GM21367 (cell line): ENCODE measurements around the gene SPATA16.

Experiments
- ATAC-seq: cut with Tn5 transposase; IDR thresholded peaks from one replicate; pipeline ENCODE4 v1.9.1; 2021; ENCODE audit not compliant: unreplicated experiment

SPATA16 gene

DNA sequence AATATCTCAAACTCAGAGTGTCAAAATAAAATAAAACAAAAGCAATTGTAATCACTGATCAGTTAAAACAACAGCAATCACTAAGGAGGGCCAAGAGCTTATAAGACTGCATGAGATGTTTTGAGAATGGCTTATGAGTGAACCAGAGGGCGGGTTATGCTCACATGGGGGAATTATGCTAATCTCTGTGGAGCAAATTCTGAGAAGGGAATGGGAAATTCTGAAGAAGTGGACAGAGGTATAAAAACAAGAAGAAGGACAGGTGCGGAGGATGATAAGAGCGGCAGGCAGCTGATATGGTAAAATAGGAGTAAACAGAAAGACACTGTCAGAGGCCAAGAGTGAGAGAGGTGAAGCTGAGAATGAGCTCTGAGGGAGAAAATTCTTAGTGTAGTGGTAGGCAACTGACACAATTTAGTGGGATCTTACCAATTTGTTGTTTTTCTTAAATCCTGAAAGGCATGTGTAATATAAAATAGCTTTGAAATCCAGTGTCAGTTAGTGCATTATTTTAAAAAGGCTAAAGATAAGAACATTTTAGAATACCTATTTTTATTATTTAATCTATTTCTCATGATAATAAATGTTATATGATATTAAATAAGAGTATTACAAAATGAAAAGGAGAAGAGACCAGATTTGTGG, 133.8 kb downstream of the SPATA16 start:
- no peak for ATAC-seq

DNA sequence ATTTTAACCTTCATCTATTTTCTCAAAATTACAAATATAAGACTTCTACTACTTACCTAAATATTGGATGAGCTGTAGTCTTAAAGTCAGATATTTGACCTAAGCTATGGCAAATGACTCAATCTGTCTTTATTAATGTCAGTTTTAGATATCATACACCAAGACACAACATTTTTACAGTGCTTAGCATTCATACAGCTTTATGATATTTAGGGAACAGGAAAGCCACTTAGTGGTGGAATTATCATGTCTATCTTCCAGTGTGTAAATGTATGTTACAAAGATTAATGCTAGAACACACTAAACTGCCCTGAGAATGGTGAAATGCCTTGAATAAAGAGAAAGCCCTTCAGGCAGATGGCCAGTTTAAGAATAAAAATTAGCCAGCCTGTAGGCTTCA, 135.0 kb downstream of the SPATA16 start:
- no peak for ATAC-seq

DNA sequence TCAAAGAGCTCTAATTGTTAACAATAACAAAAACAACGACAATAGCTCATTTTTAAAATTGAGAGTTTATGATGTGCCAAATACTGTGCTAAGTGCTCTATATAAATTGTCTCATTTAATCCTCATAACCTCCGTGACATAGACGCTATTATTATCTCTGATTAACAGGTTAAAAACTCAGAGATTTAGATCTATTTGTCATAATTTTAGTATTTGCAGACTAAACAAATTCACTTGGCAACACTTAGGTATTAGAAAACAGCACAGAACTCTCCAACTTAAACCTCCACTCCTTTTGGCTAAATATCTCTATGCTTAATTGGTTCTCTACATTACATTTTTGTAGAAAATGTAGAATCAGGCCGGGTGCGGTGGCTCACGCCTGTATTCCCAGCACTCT, 136.4 kb downstream of the SPATA16 start:
- no peak for ATAC-seq

DNA sequence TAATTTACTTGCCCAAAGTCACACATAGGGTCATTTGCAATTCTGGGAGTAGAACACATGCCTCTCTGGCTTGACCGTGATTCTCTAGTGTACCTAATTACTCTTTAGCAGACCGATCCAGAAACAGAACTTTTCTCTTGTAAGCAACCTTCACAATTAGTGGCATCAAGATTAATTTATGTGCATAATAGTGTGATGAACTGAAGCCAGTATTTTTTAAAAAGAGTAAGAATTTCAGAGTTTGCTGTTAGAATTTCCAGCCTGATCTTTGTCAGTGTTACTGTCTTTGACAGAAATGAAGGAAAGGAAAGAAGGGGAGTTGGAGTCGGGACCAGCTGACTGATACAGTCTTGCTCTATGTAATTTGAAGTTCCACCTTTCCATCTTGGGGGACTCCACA, 137.1 kb downstream of the SPATA16 start:
- ATAC-seq, result no peak

DNA sequence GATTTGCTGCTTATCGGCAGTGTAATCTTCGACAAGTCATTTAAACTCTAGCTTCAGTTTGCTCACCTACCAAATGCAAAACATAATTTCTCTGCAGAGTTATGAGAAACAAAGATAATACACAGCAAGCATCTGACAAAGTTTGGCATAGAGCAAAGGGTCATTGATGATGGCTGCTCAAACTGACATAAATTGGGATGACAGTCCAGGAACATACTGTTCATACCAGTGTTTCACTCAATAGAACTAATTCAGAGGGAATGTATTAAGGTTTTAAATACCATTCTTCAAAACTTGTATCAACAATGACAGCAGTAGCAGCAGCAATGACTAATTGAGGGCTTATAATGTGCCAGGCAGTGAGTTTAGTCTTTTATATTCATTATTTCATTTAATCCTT, 137.6 kb downstream of the SPATA16 start:
- ATAC-seq, result no peak

DNA sequence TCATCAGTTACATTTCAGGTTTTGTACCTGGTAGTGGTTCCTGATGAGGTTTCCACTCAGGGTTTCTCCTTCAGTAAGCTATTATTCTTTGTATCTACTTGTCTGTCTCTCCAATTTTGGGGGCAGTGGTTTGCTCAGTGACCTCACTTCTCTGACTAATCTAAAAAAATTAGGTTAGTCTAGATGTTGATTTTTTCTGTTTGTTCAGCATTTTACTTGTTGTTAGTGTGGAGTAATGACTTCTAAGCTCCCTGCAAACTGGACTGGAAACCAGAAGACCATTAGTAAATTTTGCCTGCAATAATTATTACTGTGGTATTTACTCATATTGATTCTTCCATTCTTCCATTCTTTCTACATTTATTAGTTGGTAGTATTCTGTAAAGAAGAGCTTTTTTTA, 139.4 kb downstream of the SPATA16 start:
- ATAC-seq, result no peak

DNA sequence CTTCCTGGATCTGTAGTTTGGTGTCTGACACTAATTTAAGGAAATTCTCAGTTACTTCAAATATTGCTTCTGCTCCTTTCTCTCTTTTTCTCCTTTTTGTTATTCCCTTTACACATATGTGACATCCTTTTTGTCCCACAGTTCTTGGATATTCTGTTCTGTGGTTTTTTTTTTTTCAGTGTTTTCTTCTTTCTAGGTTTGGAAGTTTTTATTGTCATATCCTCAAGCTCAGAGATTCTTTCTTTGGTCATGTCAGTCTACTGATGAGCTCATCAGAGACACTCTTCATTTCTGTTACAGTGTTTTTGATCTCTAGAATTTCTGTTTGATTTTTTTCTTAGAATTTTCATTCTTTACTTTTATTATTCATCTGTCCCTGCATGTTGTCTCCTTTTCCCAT, 140.5 kb downstream of the SPATA16 start:
- ATAC-seq, result no peak

DNA sequence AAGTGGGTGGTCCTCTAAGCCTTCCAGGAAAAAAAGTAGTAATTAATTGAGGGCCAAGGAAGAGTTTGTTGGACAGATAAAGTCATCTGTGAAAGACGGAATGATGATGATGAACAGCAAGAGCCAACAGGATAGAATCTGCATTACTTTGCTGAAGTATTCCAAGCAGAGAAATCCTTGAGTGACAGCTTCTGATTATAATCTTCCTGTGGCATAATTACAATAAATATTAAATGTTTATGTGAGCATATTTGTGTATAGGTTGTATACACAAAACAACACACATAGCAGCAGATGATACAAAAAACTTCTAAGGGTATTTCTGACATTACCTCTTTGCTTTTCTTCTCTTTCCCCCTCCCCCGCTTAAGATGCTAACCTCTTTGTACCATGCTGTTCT, 147.6 kb downstream of the SPATA16 start:
- ATAC-seq, result no peak

DNA sequence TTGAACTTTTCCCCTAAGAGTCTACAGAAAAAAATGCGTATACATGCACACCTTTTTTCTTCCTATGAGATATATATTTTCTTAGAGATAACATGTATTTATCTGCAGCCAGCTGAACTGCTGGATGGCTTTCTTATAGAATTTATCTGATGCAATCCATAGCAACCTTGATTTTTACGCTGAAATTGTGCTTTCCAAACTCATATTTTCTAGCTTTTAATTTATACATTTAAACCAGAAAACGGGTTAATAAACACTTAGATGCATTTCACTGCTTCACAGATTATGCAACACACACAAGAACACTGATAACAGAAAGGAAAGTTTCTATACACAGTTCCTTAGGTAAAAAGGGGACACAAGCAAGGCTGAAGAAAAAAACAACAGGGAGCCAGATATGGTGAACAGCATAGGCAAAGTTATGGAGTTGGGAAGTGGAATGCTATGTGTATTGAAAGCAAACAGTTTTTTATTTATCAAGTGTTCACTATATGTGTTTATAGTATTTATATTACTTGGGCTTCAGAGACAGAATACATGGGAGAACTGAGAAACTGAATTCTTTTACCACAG, 149.5 kb downstream of the SPATA16 start:
- no peak for ATAC-seq

DNA sequence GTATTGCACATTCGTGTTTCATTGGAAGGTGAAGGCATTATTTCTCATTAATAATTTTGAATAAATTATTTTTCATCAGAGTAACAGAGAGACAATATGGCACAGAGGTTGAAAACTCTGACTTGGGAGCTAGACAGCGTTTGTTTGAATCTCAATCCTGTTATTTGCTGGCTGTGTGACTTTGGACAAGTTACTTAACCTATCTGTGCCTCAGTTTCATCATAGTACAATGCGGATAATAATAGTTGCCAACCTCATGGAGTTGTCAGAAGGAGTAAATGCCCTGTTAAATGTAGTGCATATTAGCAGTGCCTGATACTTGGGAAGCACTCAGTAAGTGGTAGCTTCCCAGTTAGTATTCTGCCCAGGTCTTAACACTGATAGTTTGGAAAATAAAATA, 151.7 kb downstream of the SPATA16 start:
- no peak for ATAC-seq

DNA sequence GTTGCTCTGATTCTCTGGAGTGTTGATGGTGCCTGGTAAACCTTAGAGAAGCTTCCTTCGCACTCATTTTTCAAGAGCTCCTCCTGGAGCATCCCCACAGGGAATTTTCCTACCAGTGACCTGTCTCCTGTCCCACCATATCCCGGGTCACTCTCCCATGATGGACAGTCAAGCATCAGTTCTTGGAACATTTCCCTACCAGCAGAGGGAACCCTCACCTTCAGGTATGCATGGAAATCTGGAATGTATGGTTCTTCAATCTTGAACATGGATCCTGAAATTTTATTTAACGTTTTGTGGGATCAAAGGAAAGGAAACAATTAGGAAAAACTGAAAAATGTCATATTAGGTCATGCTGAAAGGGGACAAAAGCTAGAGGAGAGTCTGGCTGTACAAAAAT, 153.8 kb downstream of the SPATA16 start:
- no peak for ATAC-seq

DNA sequence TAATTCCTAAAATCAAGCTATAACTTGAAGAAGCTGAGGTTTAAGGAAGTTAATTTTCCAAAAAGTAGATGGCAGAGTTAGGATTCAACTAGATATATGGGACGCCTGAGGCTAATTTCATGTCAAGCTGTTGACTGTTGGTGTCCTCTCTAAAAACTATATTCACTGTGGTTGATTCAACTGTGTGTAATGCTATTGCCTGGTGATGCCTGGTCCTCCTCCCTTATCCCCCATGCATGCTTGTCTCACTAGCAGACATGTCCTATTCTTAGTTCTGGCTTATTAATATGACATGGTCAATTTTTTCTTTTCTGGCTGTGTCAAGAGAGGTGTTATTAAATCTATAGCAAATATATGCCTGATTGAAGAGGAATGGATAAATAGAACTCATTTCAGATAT, 156.1 kb downstream of the SPATA16 start:
- ATAC-seq, result no peak

DNA sequence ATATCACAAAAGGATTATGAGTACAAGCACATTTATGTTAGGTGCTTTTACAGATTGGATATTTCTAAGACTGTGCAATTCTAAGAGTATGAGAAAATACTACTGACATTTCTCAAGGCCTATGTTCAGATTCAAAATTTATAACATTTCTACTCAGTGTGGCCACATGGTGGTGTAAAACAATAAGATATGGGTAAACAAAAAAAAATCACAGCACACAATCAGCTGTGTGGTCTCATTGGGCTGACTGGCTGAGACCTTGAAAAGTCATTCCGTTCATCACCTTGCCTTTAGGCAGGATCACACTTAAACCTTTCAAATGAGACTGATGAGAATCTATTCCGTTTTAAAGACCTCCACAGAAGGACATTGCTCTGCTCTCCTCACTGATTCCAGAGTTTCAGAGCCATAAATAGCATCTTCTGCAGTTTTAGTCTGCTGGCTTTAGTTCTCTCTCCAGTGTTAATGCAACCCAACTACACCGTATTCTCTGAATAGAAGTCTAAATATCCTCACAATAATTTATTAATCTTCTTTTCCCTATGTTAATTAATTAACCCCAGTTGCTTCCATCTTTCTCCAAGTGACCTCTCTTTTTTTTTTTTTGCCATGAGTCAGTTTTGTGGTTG, 158.2 kb downstream of the SPATA16 start:
- ATAC-seq, result no peak

DNA sequence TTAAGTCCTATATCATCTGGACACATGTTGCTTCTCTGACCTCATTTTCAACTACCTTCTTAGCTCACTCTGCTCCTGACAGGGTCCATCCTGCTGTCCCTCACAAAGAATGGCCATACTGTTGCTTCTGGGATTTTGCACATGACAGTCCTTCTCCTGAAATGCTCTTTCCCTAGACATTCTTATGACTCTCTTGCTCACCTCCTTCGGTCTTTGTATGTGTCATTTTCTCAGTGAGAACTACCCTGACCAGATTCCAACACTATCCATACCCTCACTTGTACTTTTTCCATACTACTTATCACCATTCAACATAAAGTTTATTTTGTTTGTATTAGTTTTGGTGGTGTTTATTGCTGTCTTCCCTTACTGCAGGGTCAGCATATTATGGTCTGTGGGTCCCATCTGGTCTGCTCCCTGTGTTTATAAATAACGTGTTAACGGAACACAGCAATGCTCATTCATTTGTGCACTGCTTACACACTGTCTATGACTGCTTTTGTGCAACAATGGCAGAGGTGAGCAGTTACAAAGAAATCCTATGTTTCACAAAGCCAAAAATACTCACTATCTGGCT, 159.5 kb downstream of the SPATA16 start:
- ATAC-seq, result no peak

DNA sequence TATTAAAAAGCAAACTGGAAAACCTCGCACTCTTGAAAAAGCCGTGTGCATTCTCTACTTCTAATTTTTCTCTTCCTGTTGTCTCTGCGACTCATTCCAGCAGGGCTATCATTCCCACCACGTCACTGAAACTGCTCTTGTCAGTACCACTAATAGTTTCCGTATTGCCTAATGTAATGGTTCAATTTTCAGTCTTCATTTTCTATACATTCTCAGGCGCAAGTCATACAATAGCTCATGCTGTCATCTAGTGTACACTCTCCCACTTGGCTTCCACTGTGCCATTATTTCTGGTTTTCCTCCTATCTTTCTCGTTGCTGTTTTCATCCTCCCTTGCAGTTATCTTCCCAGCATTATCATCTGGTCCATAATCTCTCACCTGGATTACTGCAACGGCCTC, 160.2 kb downstream of the SPATA16 start:
- ATAC-seq, result no peak

DNA sequence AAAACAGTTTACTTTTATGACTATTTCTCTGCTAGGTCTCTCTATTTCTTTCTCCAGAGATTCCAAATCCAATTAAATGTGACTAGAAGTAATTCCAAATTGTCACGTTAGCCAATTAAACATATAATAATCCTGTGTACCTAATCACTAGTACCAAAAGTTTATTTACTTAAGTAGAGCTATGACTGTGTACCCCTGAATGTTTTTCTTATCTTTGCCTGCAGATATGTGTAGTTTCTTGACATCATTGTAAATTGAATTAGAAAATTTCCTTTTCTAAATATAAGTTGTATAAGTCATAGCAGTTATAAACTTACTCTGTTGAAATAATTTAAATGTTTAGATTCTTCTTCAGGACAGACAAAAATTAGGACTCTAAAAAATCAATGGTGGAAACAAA, 163.3 kb downstream of the SPATA16 start:
- no peak for ATAC-seq

DNA sequence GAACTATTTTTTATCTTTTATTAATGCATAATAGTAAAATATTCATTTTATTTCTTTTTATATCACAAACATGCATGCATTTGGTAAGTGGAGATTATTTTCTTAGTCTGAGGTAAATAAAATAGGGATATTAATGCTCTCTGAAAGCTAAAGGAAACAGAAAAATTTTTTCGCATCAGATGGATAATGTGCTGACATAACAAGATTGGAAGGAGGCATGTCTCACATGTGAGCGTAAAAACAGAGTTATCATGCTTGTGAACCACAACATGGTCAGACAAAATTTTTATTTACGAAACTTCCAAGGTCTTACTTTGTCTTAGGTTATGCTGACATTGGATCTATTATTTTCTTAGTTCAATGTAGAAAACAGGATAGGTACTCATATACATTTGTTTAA, 166.1 kb downstream of the SPATA16 start:
- ATAC-seq, result no peak

DNA sequence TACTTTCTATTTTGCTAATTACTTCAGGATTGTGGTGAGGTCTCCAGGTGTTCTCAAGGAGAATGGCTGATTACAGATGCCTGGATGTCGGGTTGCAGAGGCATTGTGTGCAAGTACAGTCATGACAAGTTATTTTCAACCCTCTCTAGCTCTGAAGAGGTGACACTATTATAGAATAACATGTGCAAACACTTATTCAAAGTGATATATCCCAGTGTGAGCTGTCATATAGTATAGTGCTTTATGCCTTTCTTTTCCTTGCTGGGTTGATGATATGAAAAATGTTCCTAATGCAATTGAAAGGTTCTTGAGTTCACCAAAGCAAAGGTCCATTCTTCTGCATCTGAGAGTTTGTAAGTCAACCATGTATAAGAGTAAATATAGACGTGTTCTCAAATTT, 167.2 kb downstream of the SPATA16 start:
- no peak for ATAC-seq

DNA sequence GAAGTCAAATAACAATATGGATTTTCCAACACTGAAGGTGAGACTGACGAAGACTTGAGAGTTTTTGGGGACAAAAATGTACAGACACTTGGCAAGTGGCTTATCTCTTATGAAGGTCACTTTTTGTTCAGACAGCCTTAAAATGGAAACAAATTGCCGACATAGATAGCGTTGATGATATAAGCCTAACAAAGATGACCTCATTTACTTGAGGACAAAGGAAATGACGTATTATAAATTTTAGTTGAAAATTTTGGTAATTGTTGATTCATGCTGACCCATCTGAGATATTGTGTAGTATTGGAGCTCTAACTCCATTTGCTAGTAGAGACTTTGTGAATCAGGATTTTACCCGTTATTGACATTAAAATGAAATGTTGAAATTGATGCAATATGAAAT, 168.3 kb downstream of the SPATA16 start:
- no peak for ATAC-seq

DNA sequence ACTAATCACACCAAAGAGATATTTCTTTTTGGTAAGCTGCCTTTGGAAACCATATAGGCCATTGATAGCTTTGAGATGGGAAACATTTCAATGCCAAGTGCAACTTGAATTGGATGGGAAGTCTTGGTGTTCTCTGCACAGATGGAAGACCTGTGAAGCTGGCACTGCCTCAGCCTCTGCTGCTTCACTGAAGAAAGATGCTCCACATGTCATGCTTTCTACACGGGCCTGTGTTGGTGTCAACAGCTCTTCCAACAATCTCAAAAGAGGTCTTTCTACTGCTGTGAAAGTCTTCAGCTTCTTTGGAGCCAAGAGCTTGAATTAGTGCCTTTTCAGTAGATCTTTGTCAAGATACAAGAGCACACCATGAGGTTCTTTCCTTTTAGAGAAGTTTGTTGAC, 169.0 kb downstream of the SPATA16 start:
- no peak for ATAC-seq

DNA sequence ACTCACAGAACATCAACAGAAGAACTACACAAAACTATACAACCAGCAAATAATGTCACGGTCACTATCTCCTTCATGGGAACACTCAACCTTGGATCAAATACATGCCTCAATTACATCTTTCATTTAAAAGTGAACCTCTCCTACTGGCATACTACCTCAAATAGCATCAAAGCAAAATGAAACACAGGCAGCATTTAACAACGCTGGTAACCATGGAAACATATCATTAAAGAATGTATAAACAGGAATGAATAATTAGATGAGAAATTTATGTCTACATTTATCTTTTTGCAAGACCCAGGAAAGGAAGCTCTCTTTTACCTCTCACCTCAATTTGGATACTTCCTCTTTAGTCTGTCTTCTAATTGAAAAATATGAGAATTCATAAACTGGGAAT, 172.4 kb downstream of the SPATA16 start:
- ATAC-seq, result no peak

DNA sequence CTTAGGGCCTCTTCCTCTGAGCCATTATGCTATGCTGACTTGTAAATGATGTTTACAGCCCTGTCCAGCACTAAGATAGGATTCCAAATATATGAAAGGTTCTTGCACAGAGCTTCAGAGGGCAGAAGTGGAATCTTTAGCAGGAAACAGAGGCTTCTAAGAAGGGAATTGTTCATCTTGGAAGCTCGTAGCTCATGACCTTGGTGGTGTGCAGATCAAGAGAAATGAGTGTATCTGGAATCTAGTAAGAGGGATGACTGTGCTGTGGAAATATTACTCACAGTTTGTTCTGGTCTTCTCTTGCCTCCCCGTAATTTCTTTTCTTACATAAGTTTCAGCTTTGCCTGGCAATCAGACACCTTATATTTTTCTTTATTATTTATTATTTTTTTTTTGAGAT, 175.8 kb downstream of the SPATA16 start:
- ATAC-seq, result no peak
